ENCODE data around the gene LRP1.

DNA sequence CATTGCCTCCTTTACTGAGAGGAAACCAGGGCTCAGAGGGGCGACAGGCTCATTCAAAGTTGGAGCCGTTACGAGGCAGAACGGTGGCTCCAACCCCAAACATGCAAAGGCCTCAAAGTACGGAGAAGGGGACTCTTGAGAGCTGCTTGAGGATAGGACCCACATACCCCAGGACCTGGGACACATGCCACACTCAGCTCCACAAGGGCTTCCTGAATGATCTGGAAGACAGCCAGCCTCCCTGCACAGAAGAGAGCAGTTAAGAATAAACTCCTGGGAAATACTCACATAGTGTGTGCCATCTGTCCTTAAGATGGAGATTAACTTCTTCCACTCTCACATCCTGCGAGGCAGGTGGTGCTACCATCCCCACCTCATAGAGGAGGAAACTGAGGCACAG lies 61.8 kb downstream of the LRP1 start:
- no peak for TF ChIP-seq YY1 (IDR thresholded peaks at IDR 0.05; ENCODE audit: insufficient read depth, insufficient read length)
- TF ChIP-seq ZNF274 (IDR thresholded peaks at IDR 0.05; ENCODE audit: low read depth, low read length), result no peak
- no peak for TF ChIP-seq SUZ12 (IDR thresholded peaks at IDR 0.05; ENCODE audit: extremely low read depth, insufficient read depth, insufficient read length)

Data from NT2/D1 (cell line).